Measurements from ENCODE around the gene TCF25.
"Not testable (repeated sequence)": the region's sequence is repeated elsewhere in the genome, so short reads cannot be mapped to it uniquely, and the experiment has no call there.

TCF25 gene, protein sequence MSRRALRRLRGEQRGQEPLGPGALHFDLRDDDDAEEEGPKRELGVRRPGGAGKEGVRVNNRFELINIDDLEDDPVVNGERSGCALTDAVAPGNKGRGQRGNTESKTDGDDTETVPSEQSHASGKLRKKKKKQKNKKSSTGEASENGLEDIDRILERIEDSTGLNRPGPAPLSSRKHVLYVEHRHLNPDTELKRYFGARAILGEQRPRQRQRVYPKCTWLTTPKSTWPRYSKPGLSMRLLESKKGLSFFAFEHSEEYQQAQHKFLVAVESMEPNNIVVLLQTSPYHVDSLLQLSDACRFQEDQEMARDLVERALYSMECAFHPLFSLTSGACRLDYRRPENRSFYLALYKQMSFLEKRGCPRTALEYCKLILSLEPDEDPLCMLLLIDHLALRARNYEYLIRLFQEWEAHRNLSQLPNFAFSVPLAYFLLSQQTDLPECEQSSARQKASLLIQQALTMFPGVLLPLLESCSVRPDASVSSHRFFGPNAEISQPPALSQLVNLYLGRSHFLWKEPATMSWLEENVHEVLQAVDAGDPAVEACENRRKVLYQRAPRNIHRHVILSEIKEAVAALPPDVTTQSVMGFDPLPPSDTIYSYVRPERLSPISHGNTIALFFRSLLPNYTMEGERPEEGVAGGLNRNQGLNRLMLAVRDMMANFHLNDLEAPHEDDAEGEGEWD

DNA sequence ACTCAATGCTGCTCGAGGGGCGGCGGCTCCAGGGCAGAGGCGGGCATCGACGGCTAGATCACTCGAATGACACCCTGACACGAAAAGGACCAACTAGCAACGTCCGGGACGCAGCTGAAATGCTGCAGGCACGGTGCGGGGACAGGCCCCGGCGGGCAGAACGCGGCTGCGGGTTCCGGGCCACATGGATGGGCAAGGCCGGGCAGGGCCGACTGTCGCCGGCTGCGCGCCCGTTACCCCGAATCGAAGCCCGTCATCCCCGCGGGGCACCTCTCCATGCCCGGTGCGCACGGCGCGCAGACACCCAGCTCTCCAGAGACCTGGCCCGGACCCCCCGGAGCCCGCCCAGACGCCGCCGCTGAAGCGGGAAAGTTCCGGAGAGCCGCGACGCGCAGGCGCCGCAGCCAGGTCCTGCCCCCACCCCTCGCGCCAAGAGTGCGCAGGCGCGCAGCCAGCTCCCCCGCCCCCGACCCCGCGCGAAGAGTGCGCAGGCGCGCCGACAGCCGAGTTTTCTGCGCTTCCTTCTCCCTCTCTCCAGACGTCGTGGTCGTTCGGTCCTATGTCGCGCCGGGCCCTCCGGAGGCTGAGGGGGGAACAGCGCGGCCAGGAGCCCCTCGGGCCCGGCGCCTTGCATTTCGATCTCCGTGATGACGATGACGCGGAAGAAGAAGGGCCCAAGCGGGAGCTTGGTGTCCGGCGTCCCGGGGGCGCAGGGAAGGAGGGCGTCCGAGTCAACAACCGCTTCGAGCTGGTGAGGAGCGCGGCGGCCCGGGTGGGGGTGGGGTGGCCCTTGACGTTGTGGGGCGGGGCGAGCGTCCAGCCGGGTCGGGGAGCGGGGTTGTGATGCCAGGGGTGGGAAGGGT is at the start of gene TCF25:
TSS of gene TCF25 (plus strand) at position 484 of the 863 bp plus-strand sequence. CDS start at position 560, 76 bp downstream.
- in situ Hi-C loops (cut with HindIII; ENCODE audit: low pct_ligation_motif_present, low pct_unique_long_range_greater_than_20kb, low sequenced_read_pairs) = no loop called here
- peak; percentile 87 for DNase-seq

DNA sequence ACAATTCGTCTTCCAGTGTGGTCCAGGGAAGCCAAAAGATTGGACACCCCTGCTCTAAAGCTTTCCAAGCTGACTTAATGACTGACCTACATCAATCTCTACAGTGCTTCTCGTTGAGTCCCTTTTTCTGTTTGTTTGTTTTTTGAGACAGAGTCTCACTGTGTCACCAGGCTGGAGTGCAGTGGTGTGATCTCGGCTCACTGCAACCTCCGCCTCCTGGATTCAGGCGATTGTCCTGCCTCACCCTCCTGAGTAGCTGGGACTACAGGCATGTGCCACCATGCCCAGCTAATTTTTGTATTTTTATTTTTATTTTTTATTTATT is 49.6 kb upstream of the TCF25 start:
- in situ Hi-C loops (cut with HindIII; ENCODE audit: low pct_ligation_motif_present, low pct_unique_long_range_greater_than_20kb, low sequenced_read_pairs); DNase-seq: not testable (repeated sequence)

DNA sequence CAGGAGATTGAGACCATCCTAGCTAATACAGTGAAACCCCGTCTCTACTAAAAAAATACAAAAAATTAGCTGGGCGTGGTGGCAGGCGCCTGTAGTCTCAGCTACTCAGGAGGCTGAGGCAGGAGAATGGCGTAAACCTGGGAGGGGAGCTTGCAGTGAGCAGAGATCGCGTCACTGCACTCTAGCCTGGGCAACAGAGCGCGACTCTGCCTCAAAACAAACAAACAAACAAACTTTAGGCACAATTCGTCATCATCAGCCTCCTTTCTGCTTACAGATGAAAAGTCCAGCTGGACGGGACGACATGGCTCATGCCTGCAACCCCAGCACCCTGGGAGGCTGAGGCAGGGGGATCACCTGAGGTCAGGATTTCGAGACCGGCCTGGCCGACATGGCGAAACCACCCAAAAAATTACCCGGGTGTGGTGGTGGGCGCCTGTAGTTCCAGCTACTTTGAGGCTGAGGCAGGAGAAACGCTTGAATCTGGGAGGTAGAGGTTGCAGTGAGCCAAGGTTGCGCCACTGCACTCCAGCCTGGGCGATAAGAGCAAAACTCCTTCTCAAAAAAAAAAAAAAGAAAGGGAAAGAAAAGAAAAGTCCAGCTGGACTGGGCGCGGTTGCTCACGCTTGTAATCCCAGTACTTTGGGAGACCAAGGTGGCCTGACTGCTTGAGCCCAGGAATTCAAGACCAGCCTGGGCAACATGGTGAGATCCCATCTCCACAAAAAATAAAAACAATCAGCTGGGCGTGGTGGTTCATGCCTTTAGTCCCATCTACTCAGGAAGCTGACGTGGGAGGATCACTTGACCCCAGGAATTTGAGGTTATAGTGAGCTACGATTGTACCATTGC is 46.6 kb upstream of the TCF25 start:
- DNase-seq = no peak
- in situ Hi-C loops (cut with HindIII; ENCODE audit: low pct_ligation_motif_present, low pct_unique_long_range_greater_than_20kb, low sequenced_read_pairs) = no loop called here

DNA sequence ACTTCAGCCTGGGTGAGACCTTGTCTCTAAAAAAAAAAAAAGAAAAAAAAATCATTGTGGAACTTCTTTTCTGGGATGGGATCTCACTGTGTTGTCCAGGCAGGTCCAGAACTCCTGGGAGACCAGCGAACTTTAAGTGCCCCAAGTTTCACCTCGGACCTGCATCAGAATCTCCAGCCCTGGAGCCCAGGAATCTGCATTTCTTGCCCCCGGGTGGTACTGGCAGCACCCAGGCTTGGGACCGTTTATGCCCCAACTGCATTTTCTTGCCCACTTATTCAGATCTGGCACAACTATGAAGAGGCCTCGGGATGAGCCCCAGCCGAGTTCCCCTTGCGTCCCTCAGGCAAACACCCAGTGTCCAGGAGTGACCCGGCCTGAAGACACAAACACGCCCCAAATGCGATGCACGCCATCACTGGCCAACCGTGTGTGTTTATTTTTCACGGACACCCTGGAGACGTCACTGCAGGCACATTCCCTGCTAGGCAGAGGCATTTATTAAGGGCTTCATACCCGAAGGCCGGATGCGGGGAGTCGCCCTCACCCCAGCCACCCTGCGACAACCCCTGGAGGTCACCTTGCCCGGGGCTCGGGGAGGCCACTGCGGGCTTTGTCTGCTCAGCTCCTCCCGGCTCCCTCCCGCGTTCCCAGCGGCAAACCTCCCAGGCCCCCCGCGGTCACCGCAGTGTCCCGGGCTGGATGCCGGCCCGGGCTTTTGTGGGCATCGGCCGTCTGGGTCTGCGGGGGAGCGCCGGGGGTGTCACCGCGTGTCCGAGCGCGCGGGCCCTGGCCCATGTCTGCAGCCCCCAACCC is 45.8 kb upstream of the TCF25 start:
- in situ Hi-C loops (cut with HindIII; ENCODE audit: low pct_ligation_motif_present, low pct_unique_long_range_greater_than_20kb, low sequenced_read_pairs) = no loop called here
- DNase-seq = peak; percentile 82

DNA sequence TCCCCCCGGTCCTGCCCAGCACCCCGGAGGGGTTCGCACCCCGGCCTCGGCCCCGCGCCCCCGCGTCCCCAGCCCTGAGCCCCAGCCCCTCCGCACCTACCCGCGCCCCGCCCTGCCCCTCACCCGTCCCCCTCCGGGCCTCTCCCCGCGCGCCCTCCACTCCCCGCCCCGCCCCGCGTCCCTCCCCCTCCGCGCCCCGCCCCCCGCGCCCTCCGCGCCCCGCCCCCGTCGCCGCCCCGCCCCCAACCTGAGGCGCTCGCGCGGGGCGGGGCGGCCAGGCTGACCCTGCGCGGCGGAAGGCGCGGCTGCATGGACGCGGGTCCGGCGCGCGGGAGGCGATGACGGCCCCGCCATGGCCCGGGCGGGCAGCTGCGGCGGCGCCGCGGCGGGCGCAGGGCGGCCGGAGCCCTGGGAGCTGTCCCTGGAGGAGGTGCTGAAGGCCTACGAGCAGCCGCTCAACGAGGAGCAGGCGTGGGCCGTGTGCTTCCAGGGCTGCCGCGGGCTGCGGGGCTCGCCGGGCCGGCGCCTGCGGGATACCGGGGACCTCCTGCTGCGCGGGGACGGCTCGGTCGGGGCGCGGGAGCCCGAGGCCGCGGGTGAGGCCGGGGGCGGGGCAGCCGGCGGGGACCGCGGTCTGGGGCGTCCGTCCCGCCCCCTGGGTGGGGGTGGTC is 45.1 kb upstream of the TCF25 start, which contains the start of gene SPIRE2:
TSS of gene SPIRE2 (plus strand) at position 277 of the 671 bp plus-strand sequence. CDS start at position 353, 76 bp downstream.
- in situ Hi-C loops (cut with HindIII; ENCODE audit: low pct_ligation_motif_present, low pct_unique_long_range_greater_than_20kb, low sequenced_read_pairs) = no loop called here
- DNase-seq = peak; percentile 86

DNA sequence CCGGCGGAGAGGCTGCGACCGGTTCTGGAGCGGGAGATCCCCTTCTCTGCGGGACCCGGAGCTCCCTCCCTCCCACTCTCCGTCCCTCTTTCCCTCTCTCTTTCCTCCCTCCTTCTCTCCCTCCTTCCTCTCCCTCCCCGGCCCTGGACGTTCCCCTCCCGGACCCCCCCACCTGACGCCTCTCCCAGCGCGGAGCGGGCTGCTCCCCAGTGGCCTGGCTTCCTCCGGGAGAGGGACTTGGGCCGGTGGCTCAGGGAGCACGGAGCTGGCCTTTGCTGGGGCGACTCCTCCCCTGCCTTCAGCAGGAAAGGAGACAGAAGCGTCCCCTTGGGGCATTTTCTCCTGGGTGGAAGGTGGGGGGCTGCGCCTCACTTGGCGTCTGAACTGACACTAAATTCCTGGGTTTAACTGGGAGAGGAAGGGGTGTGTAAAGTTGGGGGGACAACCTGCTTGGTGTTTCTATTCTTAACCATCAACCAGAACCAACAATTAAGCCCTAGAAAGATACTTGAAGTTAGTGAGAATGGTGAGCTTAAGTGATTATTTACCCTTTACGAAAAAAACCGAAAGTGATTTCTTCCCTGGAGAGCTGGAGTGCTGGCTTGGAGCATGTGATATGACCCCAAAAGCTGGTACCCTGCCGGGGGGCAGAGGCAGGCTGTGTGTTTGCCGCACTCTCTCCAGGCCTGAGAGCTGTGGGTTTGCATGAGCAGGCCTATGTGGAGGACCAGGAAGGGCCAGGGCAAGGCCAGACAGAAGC is 44.3 kb upstream of the TCF25 start:
- in situ Hi-C loops (cut with HindIII; ENCODE audit: low pct_ligation_motif_present, low pct_unique_long_range_greater_than_20kb, low sequenced_read_pairs) = no loop called here
- DNase-seq = peak; percentile 25

GRCh38 chr16:89829630-89830437 is 43.6 kb upstream of the TCF25 start:
- in situ Hi-C loops (cut with HindIII; ENCODE audit: low pct_ligation_motif_present, low pct_unique_long_range_greater_than_20kb, low sequenced_read_pairs) = no loop called here
- no peak for DNase-seq

- in situ Hi-C loops (cut with HindIII; ENCODE audit: low pct_ligation_motif_present, low pct_unique_long_range_greater_than_20kb, low sequenced_read_pairs) = no loop called here
- DNase-seq = no peak
These were observed 41.5 kb upstream of the TCF25 start for GRCh38 chr16:89831810-89832328.

DNA sequence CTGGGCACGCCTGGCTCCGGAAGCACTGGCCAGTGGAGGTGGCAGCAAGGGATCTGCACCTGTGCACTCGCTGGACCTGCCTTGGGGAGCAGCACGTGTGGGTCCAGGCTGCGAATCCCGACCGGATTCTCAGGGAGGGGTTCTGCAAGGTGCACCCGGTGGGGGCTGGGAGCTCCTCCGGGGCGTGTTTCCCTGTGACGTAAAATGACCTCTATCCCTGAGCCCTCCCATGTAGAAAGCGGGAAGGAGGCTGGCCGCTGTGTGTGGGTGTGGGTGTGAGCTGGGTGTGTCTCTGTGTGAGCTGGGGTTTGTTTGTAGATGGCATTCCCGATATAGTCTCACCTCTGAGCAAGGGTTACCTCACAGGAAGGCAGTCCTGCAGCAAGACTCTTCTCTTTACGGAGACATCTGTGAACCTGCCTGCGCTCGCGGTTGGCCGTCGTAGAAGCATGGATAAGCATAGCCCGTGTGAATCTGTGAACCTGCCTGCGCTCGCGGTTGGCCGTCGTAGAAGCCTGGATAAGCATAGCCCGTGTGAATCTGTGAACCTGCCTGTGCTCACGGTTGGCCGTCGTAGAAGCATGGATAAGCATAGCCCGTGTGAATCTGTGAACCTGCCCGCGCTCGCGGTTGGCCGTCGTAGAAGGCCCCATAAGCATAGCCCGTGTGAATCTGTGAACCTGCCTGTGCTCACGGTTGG is 39.6 kb upstream of the TCF25 start:
- in situ Hi-C loops (cut with HindIII; ENCODE audit: low pct_ligation_motif_present, low pct_unique_long_range_greater_than_20kb, low sequenced_read_pairs); DNase-seq: not testable (repeated sequence)

DNA sequence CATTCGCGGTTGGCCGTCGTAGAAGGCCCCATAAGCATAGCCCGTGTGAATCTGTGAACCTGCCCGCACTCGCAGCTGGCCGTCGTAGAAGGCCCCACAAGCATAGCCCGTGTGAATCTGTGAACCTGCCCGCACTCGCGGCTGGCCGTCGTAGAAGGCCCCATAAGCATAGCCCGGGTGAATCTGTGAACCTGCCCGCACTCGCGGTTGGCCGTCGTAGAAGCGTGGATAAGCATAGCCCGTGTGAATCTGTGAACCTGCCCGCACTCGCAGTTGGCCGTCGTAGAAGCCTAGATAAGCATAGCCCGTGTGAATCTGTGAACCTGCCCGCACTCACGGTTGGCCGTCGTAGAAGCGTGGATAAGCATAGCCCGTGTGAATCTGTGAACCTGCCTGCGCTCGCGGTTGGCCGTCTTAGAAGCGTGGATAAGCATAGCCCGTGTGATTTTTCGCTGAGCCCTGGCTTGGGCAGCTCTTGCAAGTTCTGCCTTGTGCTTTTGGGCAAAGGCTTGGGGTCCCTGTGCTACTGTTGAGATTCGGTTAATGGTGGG is 38.5 kb upstream of the TCF25 start:
- DNase-seq; in situ Hi-C loops (cut with HindIII; ENCODE audit: low pct_ligation_motif_present, low pct_unique_long_range_greater_than_20kb, low sequenced_read_pairs): not testable (repeated sequence)

GRCh38 chr16:89836484-89836883 is 36.9 kb upstream of the TCF25 start:
- in situ Hi-C loops (cut with HindIII; ENCODE audit: low pct_ligation_motif_present, low pct_unique_long_range_greater_than_20kb, low sequenced_read_pairs) = not testable (repeated sequence)

DNA sequence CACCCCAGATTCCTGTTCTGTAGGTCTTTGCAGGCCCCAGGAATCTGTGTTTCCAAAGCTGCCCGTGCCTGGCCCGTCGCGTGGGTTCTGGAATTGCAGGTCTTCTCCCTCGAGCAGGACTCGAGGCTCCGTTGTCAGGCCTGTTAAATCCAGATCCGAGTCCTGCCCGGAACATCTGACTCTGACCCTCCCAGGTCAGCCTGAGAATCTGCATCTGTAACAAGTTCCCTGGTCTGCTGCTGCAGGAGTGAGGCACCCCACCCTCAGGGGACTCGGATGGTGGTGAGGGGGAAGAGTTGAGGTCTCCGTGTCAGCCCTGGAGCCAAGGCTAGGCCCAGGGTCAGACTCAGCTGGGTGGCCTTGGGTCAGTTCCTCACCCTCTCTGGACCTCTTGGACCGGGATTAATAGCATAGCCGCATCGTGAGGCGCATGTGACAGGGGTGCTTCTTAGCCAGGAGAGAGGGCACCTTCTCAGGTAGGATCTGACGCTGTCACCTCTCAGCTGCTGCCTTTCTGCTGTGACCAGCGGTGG is 36.3 kb upstream of the TCF25 start:
- no peak for DNase-seq
- in situ Hi-C loops (cut with HindIII; ENCODE audit: low pct_ligation_motif_present, low pct_unique_long_range_greater_than_20kb, low sequenced_read_pairs) = no loop called here

More at GRCh38 chr16:89836484-89836883, 36.9 kb upstream of the TCF25 start:
- not testable (repeated sequence) for DNase-seq

DNA sequence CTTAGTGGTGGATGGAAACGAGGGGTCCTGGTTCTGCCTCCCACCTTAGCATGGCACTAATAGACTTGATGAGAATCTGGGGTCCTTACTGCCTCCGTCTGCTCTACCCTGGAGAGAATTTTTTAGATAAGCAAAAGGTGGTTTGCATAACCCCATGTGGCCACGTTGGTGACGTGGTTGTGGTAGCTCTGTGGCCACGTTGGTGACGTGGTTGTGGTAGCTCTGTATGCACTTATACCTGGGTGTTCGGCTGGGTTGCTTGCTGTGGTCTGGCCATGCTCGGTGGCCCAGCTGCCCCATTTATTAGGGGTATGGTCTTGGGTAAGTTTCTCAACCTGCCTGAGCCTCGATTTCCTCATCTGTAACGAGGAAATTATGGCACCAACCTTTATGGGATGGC is 32.1 kb upstream of the TCF25 start:
- DNase-seq = no peak
- in situ Hi-C loops (cut with HindIII; ENCODE audit: low pct_ligation_motif_present, low pct_unique_long_range_greater_than_20kb, low sequenced_read_pairs) = no loop called here
